Activated T-cell treated with anti-CD3 and anti-CD28 coated beads for 24 hours (primary cell): Measurements from ENCODE around the gene KIF12.
"Not testable (repeated sequence)": the region's sequence is repeated elsewhere in the genome, so short reads cannot be mapped to it uniquely, and the experiment has no call there.

Experiments
- DNase-seq: peaks from one replicate; pipeline ENCODE4 v3.0.0-alpha.2; 2020; ENCODE audit warnings: low read depth

KIF12 gene

DNA sequence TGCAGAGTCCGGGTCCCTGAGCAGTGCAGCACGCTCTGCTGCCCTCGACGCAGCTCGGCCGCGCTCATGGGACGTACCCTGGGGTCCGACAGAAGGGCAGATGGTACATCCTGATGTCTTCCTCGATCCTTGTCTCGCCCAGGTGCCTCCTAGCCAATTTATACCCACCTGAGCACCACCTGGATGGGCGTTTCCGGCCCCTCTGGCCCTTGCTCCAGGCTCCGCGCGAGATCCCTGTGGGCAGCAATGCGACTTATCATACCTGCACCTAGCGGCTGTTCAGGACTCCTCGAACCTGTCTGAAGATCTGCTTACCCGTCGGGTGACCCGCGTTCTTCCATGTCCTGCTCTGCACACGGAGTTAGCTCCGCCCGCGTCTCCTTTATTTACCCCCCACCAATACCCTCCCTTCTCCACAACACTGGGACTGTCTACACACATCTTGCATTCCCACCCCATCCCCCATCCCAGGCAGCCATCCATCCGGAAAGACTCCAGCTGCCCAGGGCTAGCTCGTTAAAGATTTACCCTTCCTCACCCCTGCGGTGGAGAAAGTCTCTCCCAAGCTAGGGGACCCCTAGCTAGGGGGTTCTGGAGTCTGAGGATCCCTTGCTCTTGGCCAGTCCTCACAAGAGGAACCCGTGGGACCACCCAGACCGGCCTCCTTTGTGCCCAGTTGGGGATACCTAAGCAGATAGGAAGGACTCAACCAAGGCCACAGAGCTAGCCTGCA is at the start of gene KIF12:
Gene KIF12, minus strand, starts transcription at position 357 of the 733 bp plus-strand sequence. Its CDS starts 16 bp downstream, at position 341.
- no peak for DNase-seq

DNA sequence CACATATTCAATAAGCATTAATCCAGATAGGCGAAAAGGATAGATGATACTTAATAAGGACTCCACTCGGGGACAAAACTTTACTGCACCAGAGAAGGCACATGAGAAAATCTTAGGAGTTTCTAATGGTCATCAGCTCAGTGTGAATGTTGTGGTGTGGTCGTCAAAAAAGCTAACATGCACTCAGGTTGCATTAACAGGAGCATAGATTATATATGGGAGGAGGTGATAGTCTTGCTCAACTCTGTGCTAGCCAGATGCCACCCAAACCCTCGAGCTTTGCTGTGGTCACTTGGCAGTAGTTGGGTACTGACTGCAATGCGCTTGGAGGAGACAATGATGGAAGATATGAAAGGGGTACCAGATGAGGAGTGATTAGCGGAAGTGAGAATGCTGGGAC is 47.6 kb upstream of the KIF12 start:
- no peak for DNase-seq

- DNase-seq: no peak
Observed at GRCh38 chr9:114143234-114143633, 44.1 kb upstream of the KIF12 start.

GRCh38 chr9:114141553-114142402 is 42.7 kb upstream of the KIF12 start:
- DNase-seq: no peak

- DNase-seq: no peak
Observed at GRCh38 chr9:114140850-114141249, 41.8 kb upstream of the KIF12 start.

DNA sequence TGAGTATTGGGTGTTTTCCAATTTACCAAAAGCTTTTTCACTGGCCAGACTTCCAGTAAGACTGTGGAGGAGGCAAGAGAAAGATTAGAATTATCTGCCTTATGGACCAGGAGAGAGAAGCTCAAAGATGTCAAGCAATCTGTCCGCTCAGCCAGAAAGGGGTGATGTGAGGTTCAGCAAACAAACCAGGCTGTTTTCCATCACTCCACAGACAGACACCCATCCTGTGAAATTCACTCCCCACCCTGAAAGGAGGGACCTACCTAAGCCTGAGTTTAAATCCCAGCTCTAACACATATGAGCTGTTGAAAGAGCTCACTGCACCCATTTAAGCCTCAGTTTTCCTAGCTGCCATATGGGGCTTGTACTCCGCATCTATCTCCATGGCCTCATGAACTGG is 41.3 kb upstream of the KIF12 start:
- no peak for DNase-seq

- no peak for DNase-seq
Observed at GRCh38 chr9:114139071-114139470, 40.0 kb upstream of the KIF12 start.

DNA sequence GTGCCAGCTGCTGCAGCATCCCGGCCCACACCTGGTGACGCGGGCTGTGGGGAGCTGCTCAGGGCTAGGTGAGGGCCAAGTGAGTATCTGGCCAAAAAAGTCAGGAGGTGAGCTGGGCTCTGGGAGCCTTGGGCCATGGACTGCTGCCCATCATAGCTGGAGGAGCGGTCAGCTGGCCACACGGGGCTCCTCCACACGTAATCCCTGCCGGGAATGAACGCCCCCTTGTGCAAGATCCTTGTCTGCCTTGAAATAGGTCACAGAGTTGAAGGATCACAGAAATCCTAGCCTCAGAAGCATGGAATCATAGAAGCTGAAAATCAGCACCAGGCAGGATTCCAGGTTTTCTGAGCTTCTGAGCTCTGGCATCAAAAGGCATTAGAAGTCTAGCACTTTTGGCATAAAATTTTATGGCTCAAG is 39.5 kb upstream of the KIF12 start:
- DNase-seq: no peak

- no peak for DNase-seq
Observed at GRCh38 chr9:114137831-114138230, 38.7 kb upstream of the KIF12 start.

GRCh38 chr9:114134827-114135396 is 35.8 kb upstream of the KIF12 start:
- no peak for DNase-seq

GRCh38 chr9:114132550-114132918 is 33.4 kb upstream of the KIF12 start:
- no peak for DNase-seq

GRCh38 chr9:114131808-114132549 is 32.9 kb upstream of the KIF12 start:
- no peak for DNase-seq

DNA sequence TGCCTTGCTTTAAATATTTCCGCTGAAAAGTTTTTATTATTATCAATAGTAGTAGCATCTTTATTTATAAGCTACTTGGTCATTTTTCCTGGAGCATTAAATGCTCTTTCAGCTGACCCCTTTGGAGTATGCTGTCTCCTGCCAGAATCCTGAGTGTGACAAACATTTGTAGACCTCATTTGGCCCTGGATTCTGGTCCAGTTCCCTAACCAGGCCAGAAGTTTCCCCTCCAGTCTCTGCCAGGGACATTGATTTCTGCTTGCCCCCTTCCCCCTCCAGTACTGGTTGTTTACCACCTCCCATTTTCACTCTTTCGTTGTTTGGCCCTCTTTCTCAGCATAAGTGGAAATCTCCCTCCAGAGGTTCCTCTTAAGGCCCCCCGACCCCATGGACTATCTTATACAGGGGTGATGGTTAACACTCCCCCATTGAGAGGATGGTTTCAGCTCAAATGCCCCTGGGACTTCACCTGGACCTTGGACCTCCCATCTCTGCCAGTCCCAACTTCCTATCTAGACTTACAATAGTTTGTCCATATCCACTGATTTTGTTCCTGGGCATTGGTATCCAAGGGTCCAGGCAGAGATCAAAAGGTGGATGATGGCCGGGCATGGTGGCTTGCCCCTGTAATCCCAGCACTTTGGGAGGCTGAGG is 31.7 kb upstream of the KIF12 start:
- no peak for DNase-seq

- DNase-seq: no peak
Observed at GRCh38 chr9:114130141-114130540, 31.0 kb upstream of the KIF12 start.

DNA sequence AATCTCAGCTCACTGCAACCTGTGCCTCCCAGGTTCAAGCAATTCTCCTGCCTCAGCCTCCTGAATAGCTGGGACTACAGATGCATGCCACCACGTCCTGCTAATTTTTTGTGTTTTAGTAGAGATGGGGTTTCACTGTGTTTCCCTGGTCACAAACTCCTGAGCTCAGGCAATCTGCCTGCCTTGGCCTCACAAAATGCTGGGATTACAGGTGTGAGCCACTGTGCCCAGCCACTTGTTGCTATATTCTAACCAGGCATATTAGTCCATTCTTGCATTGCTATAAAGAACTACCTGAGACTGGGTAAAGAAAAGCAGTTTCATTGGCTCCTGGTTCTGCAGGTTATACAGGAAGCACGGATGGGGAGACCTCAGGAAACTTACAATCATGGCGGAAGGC is 29.7 kb upstream of the KIF12 start:
- DNase-seq: not testable (repeated sequence)

DNA sequence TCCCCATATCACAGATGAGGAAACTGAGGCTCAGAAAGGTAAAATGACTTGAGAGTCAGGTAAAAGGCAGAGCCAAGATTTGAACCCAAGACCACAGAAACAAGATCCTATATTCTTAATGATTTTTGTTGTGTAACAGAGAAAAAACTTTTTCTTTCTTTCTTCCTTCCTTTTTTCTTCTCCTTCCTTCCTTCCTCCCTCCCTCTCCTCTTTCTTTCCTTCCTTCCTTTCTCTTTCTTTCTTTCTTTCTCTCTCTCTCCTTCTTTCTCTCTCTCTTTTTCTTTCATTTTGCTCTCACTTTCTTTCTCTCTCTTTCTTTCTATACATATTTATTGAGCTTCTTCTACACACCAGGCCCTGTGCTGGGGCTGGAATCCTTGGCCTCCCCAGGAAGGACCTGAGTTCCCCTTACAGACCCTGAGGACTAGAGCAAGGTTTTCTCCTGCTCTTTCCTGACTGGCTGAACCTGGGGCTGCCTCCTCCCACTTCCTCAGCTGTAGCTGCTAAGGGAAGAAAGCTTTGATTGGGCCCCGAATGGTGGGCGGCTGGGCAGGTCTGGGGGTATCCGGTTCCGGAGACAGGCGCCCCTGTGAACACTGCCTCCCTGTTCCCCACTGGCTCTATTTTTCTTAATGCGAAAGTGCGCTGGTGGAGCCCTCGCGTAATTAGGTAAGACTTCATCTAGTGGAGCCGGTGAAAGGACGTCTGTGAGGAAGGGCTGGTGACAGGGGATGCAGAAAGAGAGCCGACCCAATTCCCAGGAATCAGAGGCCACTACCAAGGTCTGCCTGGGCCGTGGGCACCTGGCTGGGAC is 27.4 kb upstream of the KIF12 start:
- DNase-seq: no peak

GRCh38 chr9:114125476-114126013 is 26.5 kb upstream of the KIF12 start:
- DNase-seq: no peak

GRCh38 chr9:114124666-114125475 is 25.8 kb upstream of the KIF12 start:
- DNase-seq: no peak

DNA sequence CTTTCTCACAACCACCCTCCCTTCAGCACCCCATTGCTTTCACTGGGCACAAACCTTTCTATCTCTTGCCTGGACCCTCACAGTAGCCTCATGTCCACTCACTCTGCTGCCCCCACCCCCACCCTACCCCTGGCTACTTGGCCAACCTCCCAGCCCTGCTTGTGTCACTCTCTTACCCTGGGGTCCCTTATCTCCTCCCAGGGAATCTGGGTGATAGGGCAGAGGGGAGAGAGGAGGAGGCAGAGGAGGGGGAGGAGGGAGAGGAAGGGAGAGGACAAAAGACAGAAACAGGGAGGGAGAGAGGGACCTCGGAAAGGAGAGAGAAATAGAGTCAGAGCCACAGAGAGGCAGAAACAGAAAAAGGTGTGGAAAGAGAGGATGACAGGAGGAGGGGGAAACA is 25.0 kb upstream of the KIF12 start:
- no peak for DNase-seq
